Measurements from ENCODE around the gene BMAL1.
A peak's percentile ranks its signal among the peaks of the same experiment; 100 is the strongest.

Gene BMAL1

GRCh38 chr11:13315517-13316432, 38.2 kb downstream of the BMAL1 start:
- TF ChIP-seq PPARA (CRISPR knock-in tag; IDR thresholded peaks at IDR 0.05; ENCODE audit: borderline replicate concordance) (no peak), PATZ1 (CRISPR knock-in tag; IDR thresholded peaks at IDR 0.05; ENCODE audit: borderline replicate concordance) (no peak), ZNF8 (CRISPR knock-in tag; IDR thresholded peaks at IDR 0.05) (no peak), ZC3H10 (CRISPR knock-in tag; IDR thresholded peaks at IDR 0.05) (no peak), ZNF70 (CRISPR knock-in tag; IDR thresholded peaks at IDR 0.05) (no peak), ESRRG (CRISPR knock-in tag; IDR thresholded peaks at IDR 0.05) (no peak), ZFP3 (CRISPR knock-in tag; IDR thresholded peaks at IDR 0.05) (no peak), CSRNP3 (CRISPR knock-in tag; IDR thresholded peaks at IDR 0.05) (no peak), TSHZ2 (CRISPR knock-in tag; IDR thresholded peaks at IDR 0.05) (no peak), BACH2 (CRISPR knock-in tag; IDR thresholded peaks at IDR 0.05; ENCODE audit: borderline replicate concordance) (no peak), ZNF565 (CRISPR knock-in tag; conservative IDR thresholded peaks at IDR 0.05; ENCODE audit: low read depth) (no peak), CREB5 (CRISPR knock-in tag; IDR thresholded peaks at IDR 0.05; ENCODE audit: low read depth) (no peak), ARNTL (CRISPR knock-in tag; IDR thresholded peaks at IDR 0.05; ENCODE audit: borderline replicate concordance, low read depth) (no peak), OSR1 (CRISPR knock-in tag; IDR thresholded peaks at IDR 0.05) (no peak), CSDC2 (CRISPR knock-in tag; IDR thresholded peaks at IDR 0.05) (no peak)
- TF ChIP-seq, protein P1, sequence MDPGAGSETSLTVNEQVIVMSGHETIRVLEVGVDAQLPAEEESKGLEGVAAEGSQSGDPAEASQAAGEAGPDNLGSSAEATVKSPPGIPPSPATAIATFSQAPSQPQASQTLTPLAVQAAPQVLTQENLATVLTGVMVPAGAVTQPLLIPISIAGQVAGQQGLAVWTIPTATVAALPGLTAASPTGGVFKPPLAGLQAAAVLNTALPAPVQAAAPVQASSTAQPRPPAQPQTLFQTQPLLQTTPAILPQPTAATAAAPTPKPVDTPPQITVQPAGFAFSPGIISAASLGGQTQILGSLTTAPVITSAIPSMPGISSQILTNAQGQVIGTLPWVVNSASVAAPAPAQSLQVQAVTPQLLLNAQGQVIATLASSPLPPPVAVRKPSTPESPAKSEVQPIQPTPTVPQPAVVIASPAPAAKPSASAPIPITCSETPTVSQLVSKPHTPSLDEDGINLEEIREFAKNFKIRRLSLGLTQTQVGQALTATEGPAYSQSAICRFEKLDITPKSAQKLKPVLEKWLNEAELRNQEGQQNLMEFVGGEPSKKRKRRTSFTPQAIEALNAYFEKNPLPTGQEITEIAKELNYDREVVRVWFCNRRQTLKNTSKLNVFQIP (CRISPR knock-in tag; IDR thresholded peaks at IDR 0.05; ENCODE audit: borderline replicate concordance, low read depth): no peak
- peak; percentile 35; the same call in 2 of the 3 replicates for ATAC-seq

- ATAC-seq: peak; percentile 84
- TF ChIP-seq OSR1 (CRISPR knock-in tag; IDR thresholded peaks at IDR 0.05) (no peak), RARB (CRISPR knock-in tag; IDR thresholded peaks at IDR 0.05) (no peak), GLIS3 (CRISPR knock-in tag; IDR thresholded peaks at IDR 0.05) (no peak)
Measured at GRCh38 chr11:13316528-13316961, 39.0 kb downstream of the BMAL1 start.

DNA sequence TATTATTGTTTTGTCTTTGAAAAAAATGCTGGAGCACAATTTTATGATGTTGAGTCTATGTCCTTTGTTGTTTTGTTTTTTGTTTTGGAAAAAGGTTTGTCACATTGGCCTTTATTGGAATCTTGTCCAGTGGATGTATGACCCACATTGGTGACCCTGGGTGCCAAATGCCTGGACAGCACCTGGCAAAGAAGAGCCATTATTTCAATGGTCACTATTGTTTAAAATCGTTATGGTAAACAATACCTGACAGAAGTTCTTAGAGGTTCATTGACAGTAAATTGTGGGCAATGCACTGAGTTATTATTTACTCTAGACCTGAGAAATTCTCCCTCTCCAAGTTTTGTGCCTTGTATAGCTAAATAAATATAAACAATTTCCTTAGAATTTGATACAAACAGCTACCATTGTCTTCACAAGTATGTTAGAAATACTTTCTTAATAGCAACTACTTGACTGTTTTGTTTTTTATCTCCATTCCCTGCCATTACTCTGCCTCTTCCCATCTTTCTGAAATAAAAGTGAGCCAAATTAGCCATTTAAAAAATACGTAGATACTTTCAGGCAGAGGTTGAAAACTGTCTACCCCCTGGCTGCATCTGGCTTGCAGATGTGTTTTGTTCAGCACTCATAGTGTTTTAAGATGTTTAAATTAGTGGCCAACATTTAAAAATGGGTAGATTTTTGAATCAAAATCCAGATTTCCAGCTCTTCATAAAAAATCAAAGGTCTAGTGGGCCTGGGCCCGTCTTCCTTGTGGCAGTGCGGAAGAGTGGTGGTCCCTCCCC, 39.9 kb downstream of the BMAL1 start:
- TF ChIP-seq CREB5 (CRISPR knock-in tag; IDR thresholded peaks at IDR 0.05; ENCODE audit: low read depth) (no peak), TCF4 (CRISPR knock-in tag; IDR thresholded peaks at IDR 0.05; ENCODE audit: borderline replicate concordance) (peak; percentile 22; the same call in 1 of the 2 replicates)
- no peak for ATAC-seq
